IPS-15b (cell line): Measurements from ENCODE around the gene TERT.
A peak's percentile ranks its signal among the peaks of the same experiment; 100 is the strongest.
"Not testable (repeated sequence)": the region's sequence is repeated elsewhere in the genome, so short reads cannot be mapped to it uniquely, and the experiment has no call there.

ENCODE experiments used
- H3K27me3 ChIP-seq: one replicate; pipeline ENCODE4 v1.6.1; 2013; ENCODE audit warnings: low read length; ENCODE audit not compliant: control insufficient read depth, insufficient read depth
- H3K36me3 ChIP-seq: one replicate; pipeline ENCODE4 v1.6.1; 2013; ENCODE audit warnings: low read length; ENCODE audit not compliant: control insufficient read depth, insufficient read depth
- H3K4me1 ChIP-seq: one replicate; pipeline ENCODE4 v1.6.1; 2013; ENCODE audit warnings: mild to moderate bottlenecking, low read length; ENCODE audit not compliant: control insufficient read depth, insufficient read depth
- H3K4me3 ChIP-seq: one replicate; pipeline ENCODE4 v1.5.1; 2013; ENCODE audit warnings: low read depth, low read length
- H3K9ac ChIP-seq: one replicate; pipeline ENCODE4 v1.6.1; 2013; ENCODE audit warnings: low read depth, mild to moderate bottlenecking, low read length
- H3K9me3 ChIP-seq: one replicate; pipeline ENCODE4 v1.6.1; 2013; ENCODE audit warnings: mild to moderate bottlenecking, low read length; ENCODE audit not compliant: control insufficient read depth, insufficient read depth

TERT gene

DNA sequence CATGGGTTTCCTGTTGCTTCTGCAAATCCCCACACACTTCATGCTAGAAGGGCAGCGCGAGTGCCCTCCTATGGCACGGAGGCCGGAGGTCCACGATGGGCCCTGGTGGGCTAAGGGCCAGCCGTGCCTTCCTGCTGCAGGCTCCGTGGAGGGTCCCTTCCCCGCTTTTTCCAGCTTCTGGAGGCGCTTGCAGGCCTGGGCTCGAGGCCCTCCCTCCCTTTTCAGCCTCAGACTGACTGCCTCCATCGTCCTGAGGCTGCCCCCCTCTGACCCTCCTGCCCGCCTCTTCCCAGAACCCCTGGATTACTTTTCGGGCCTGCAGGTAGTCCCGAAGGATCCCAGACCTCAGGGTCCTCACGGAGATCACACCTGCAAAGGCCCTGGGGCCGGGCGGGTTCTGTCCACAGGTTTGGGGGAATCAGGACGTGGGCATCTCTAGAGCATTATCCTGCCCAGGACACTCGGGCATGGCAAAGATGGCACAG lies 3.2 kb upstream of the TERT start:
- no peaks in the 10 kb centered on the region for H3K9me3 ChIP-seq
- no peak overlapping the region for H3K9ac ChIP-seq
- H3K4me1 ChIP-seq: no peaks in the 10 kb centered on the region
- H3K36me3 ChIP-seq: no peaks in the 10 kb centered on the region
- peaks cover 9% of the 10 kb centered on the region for H3K27me3 ChIP-seq
- H3K4me3 ChIP-seq: no peak overlapping the region

DNA sequence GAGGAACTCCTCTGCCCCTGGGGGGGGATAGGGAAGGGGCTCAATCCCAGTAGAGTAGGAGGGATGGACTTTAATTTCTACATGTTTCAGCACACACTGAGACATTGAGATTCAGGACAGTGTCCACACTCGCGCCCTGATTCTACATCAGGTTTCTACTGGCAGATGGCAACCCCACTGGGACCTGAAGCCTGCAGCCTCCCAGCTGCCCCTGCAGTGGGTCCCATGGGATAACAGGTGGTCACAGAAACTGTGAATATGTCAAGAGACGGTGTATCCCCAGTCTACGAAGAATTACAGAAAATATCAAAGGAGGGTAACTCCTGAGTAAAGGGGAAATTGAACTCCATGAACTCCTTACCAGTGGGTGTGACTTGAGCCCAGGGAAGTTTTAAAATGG lies 2.4 kb upstream of the TERT start:
- no peaks in the 10 kb centered on the region for H3K9me3 ChIP-seq
- H3K4me1 ChIP-seq: no peaks in the 10 kb centered on the region
- no peaks in the 10 kb centered on the region for H3K36me3 ChIP-seq
- H3K27me3 ChIP-seq: peaks cover 9% of the 10 kb centered on the region
- no peak overlapping the region for H3K4me3 ChIP-seq
- H3K9ac ChIP-seq: no peak overlapping the region

GRCh38 chr5:1295650-1296037 lies 776 bp upstream of the TERT start:
- Histone ChIP-seq H3K36me3 (peaks cover 3% of the 10 kb centered on the region), H3K27me3 (peaks cover 9% of the 10 kb centered on the region), H3K4me1 (no peaks in the 10 kb centered on the region), H3K4me3 (peak overlapping the region; percentile 61), H3K9me3 (no peaks in the 10 kb centered on the region), H3K9ac (no peak overlapping the region)

- H3K4me1 ChIP-seq: no peaks in the 10 kb centered on the region
- peak overlapping the region; percentile 61 for H3K4me3 ChIP-seq
- H3K9me3 ChIP-seq: no peaks in the 10 kb centered on the region
- peaks cover 9% of the 10 kb centered on the region for H3K27me3 ChIP-seq
- peaks cover 3% of the 10 kb centered on the region for H3K36me3 ChIP-seq
- no peak overlapping the region for H3K9ac ChIP-seq
Observed at GRCh38 chr5:1294206-1294834, 548 bp downstream of the TERT start.

DNA sequence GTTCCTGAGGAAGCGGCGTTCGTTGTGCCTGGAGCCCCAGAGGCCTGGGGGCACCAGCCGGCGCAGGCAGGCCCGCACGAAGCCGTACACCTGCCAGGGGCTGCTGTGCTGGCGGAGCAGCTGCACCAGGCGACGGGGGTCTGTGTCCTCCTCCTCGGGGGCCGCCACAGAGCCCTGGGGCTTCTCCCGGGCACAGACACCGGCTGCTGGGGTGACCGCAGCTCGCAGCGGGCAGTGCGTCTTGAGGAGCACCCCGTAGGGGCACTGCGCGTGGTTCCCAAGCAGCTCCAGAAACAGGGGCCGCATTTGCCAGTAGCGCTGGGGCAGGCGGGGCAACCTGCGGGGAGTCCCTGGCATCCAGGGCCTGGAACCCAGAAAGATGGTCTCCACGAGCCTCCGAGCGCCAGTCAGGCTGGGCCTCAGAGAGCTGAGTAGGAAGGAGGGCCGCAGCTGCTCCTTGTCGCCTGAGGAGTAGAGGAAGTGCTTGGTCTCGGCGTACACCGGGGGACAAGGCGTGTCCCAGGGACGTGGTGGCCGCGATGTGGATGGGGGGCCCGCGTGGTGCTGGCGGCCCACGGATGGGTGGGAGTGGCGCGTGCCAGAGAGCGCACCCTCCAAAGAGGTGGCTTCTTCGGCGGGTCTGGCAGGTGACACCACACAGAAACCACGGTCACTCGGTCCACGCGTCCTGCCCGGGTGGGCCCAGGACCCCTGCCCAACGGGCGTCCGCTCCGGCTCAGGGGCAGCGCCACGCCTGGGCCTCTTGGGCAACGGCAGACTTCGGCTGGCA lies 1.3 kb downstream of the TERT start:
- Histone ChIP-seq H3K4me1 (no peaks in the 10 kb centered on the region), H3K4me3 (no peak overlapping the region), H3K27me3 (peaks cover 9% of the 10 kb centered on the region), H3K9me3 (no peaks in the 10 kb centered on the region), H3K36me3 (peaks cover 3% of the 10 kb centered on the region), H3K9ac (no peak overlapping the region)

DNA sequence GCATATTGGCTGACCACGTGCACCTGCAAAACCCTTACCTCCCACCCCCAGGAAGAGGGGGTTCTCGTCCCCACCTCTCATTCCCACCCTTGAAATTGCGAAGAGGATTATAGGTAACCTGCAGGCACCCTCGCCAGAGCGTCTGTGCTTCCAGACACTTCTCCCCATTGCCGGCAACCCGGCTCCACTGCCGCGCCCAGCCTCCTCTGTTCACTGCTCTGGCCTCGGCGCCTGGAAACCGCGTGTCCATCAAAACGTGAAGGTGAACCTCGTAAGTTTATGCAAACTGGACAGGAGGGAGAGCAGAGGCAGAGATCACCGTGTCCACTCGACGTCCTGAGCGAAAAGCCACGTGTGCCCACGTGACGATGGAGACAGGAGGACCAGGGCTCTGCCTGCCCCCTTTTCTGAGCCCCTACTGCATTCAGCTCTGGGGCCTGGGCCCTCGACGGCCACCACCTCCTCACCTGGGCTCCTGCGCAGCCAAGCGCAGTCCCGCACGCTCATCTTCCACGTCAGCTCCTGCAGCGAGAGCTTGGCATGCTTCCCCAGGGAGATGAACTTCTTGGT lies 1.9 kb downstream of the TERT start:
- Histone ChIP-seq H3K27me3 (peaks cover 9% of the 10 kb centered on the region), H3K4me1 (no peaks in the 10 kb centered on the region), H3K9me3 (no peaks in the 10 kb centered on the region), H3K4me3 (no peak overlapping the region), H3K36me3 (peaks cover 3% of the 10 kb centered on the region), H3K9ac (no peak overlapping the region)

- no peak overlapping the region for H3K9ac ChIP-seq
- no peak overlapping the region for H3K4me3 ChIP-seq
- peaks cover 3% of the 10 kb centered on the region for H3K36me3 ChIP-seq
- no peaks in the 10 kb centered on the region for H3K9me3 ChIP-seq
- peaks cover 9% of the 10 kb centered on the region for H3K27me3 ChIP-seq
- H3K4me1 ChIP-seq: no peaks in the 10 kb centered on the region
Observed at GRCh38 chr5:1292139-1292538, 2.7 kb downstream of the TERT start.

DNA sequence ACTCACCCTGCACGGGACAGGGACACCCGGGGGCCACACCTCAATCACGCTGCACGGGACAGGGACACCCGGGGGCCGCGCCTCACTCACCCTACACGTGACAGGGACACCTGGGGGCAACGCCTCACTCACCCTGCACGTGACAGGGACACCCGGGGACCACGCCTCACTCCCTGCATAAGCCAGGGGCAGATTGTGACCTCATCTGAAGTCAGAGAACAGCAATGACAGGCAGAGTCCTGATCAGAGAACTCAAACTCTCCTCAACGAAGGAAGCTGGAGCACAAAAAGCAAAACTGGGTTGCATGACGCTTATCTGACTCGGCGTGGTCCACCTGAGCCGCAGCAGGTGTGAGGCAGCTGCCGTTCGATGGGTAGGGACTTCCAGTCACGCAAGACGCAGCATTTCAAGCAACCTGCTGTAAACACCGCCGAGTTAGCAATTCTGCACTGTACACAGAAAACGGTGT lies 3.2 kb downstream of the TERT start:
- peaks cover 3% of the 10 kb centered on the region for H3K36me3 ChIP-seq
- H3K4me1 ChIP-seq: no peaks in the 10 kb centered on the region
- no peak overlapping the region for H3K9ac ChIP-seq
- peaks cover 9% of the 10 kb centered on the region for H3K27me3 ChIP-seq
- no peaks in the 10 kb centered on the region for H3K9me3 ChIP-seq
- H3K4me3 ChIP-seq: no peak overlapping the region

DNA sequence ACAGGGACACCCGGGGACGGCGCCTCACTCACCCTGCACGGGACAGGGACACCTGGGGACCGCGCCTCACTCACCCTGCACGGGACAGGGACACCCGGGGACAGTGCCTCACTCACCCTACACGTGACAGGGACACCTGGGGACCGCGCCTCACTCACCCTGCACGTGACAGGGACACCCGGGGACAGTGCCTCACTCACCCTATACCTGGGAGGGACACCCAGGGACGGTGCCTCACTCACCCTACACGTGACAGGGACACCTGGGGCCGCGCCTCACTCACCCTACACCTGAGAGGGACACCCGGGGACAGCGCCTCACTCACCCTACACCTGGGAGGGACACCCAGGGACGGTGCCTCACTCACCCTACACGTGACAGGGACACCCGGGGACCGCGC lies 3.9 kb downstream of the TERT start:
- not testable (repeated sequence) for H3K9me3 ChIP-seq, H3K9ac ChIP-seq, H3K4me1 ChIP-seq, H3K27me3 ChIP-seq, H3K36me3 ChIP-seq, H3K4me3 ChIP-seq

DNA sequence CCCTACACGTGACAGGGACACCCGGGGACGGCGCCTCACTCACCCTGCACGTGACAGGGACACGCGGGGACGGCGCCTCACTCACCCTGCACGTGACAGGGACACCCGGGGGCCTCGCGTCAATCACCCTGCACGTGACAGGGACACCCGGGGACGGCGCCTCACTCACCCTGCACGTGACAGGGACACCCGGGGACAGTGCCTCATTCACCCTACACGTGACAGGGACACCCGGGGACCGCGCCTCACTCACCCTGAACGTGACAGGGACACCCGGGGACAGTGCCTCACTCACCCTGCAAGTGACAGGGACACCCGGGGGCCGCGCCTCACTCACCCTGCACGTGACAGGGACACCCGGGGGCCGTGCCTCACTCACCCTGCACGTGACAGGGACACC lies 5.3 kb downstream of the TERT start:
- not testable (repeated sequence) for H3K36me3 ChIP-seq, H3K4me3 ChIP-seq, H3K9ac ChIP-seq, H3K9me3 ChIP-seq, H3K27me3 ChIP-seq, H3K4me1 ChIP-seq

DNA sequence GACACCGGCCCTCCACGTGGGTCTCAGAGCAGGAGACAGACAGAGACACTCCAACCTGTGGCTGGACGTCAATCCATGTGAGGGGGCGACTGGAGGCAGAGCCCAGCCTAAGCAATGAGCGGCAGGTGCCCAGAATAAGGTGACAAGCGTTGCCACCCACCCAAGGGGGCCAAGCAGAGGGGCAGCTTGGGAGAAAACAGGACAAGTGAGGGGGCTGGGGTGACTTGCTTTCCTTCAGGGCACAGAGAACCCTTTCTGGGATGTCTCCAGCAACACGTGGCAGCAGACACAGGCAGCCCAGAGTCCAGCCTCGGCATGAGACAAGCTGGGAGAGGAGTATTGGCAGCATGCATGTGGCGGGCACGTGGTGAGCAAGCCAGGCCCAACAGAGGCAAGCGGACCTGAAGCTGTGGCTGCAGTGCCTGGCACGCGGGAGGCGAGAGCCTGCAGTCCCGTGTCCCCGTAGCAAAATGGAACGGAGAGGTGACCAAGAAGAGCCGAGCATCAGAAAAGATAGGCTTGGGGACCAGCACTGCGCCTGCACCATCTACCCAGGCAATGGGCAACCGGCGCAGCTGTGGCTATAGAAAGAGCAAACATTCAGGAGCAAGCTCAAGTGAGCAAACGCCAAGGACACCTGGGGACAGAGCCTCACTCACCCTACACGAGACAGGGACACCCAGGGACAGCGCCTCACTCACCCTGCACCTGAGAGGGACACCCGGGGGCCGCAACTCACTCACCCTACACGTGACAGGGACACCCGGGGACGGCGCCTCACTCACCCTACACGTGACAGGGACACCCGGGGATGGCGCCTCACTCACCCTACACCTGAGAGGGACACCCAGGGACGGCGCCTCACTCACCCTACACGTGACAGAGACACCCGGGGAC lies 6.2 kb downstream of the TERT start:
- H3K36me3 ChIP-seq: peaks cover 6% of the 10 kb centered on the region
- H3K4me1 ChIP-seq: no peaks in the 10 kb centered on the region
- no peaks in the 10 kb centered on the region for H3K27me3 ChIP-seq
- H3K4me3 ChIP-seq: no peak overlapping the region
- no peaks in the 10 kb centered on the region for H3K9me3 ChIP-seq
- H3K9ac ChIP-seq: no peak overlapping the region
